ENCODE data around the gene CDH7.

CDH7 gene

GRCh38 chr18:65936678-65937077, 185.9 kb downstream of the CDH7 start:
- H3K4me3 ChIP-seq (ENCODE audit: low read depth, low read length) = no peak overlapping the region
- no peak for TF ChIP-seq CTCF (IDR thresholded peaks at IDR 0.05; ENCODE audit: low read depth, low read length)

- TF ChIP-seq CTCF (IDR thresholded peaks at IDR 0.05; ENCODE audit: low read depth, low read length) = no peak
- no peak overlapping the region for H3K4me3 ChIP-seq (ENCODE audit: low read depth, low read length)
Observed at GRCh38 chr18:65937180-65937579, 186.4 kb downstream of the CDH7 start.

GRCh38 chr18:65938592-65939372, 188.0 kb downstream of the CDH7 start:
- TF ChIP-seq CTCF (IDR thresholded peaks at IDR 0.05; ENCODE audit: low read depth, low read length) = no peak
- no peak overlapping the region for H3K4me3 ChIP-seq (ENCODE audit: low read depth, low read length)

All from WI38 (cell line).